Activated CD8-positive, alpha-beta memory T cell treated with anti-CD3 and anti-CD28 coated beads, Interleukin-2, amount 50 U/mL, for 1 hour (primary cell): ENCODE results near the gene GALNT16.

Experiments used
- DNase-seq: peaks from one replicate; pipeline ENCODE4 v3.0.0-alpha.2; 2020; ENCODE audit errors: extremely low read depth

GALNT16 gene

GRCh38 chr14:69404883-69405282 is 144.9 kb downstream of the GALNT16 start:
- DNase-seq = no peak

GRCh38 chr14:69405762-69406161 is 145.8 kb downstream of the GALNT16 start:
- DNase-seq = no peak
